ENCODE results near the gene TBC1D2. TPM values are rescaled to one million over a fixed set of nuclear protein-coding genes. Genes with fewer than 3 reads are reported as not detected.
"Not testable (repeated sequence)": the region's sequence is repeated elsewhere in the genome, so short reads cannot be mapped to it uniquely, and the experiment has no call there.

The TBC1D2 gene
- polyA plus RNA-seq, 2 of the 4 experiments (the other 2 are of a cell fraction): 3.3 to 7.3 TPM

DNA sequence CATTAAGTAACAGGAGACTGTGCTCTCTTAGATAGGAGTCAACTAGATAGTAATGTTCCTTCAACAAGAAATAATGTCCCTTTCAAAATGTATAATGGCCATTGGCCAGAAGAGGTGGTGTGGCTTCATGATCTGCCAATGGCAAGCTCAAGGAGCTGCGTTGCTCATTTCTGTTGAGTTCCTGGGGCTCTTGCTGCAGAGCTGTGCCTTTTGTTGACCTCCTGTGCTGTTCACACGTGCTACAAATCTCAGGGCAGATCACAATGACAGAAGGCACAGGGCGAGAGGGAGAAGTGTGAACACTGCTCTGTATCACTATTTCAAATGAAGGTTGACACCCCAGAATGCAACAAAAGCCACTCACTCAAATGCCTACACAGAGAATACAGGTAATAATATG, 16.0 kb upstream of the TBC1D2 start:
- Histone ChIP-seq H3K4me3 (no peak overlapping the region), H3K4me1 (no peaks in the 10 kb centered on the region), H3K27ac (no peak overlapping the region), H3K9me3 (no peaks in the 10 kb centered on the region), H3K4me2 (no peak overlapping the region)
- TF ChIP-seq, protein P1, sequence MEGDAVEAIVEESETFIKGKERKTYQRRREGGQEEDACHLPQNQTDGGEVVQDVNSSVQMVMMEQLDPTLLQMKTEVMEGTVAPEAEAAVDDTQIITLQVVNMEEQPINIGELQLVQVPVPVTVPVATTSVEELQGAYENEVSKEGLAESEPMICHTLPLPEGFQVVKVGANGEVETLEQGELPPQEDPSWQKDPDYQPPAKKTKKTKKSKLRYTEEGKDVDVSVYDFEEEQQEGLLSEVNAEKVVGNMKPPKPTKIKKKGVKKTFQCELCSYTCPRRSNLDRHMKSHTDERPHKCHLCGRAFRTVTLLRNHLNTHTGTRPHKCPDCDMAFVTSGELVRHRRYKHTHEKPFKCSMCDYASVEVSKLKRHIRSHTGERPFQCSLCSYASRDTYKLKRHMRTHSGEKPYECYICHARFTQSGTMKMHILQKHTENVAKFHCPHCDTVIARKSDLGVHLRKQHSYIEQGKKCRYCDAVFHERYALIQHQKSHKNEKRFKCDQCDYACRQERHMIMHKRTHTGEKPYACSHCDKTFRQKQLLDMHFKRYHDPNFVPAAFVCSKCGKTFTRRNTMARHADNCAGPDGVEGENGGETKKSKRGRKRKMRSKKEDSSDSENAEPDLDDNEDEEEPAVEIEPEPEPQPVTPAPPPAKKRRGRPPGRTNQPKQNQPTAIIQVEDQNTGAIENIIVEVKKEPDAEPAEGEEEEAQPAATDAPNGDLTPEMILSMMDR (IDR thresholded peaks at IDR 0.05): no peak
- no peak for TF ChIP-seq FOXS1 (CRISPR knock-in tag; IDR thresholded peaks at IDR 0.05)
- TF ChIP-seq POLR2A (IDR thresholded peaks at IDR 0.05; ENCODE audit: low read length): no peak
- TF ChIP-seq, protein P2, sequence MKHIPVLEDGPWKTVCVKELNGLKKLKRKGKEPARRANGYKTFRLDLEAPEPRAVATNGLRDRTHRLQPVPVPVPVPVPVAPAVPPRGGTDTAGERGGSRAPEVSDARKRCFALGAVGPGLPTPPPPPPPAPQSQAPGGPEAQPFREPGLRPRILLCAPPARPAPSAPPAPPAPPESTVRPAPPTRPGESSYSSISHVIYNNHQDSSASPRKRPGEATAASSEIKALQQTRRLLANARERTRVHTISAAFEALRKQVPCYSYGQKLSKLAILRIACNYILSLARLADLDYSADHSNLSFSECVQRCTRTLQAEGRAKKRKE (CRISPR knock-in tag; IDR thresholded peaks at IDR 0.05; ENCODE audit: low read depth): no peak
- no peak for TF ChIP-seq RFX5 (IDR thresholded peaks at IDR 0.05)
- TF ChIP-seq, protein P3, sequence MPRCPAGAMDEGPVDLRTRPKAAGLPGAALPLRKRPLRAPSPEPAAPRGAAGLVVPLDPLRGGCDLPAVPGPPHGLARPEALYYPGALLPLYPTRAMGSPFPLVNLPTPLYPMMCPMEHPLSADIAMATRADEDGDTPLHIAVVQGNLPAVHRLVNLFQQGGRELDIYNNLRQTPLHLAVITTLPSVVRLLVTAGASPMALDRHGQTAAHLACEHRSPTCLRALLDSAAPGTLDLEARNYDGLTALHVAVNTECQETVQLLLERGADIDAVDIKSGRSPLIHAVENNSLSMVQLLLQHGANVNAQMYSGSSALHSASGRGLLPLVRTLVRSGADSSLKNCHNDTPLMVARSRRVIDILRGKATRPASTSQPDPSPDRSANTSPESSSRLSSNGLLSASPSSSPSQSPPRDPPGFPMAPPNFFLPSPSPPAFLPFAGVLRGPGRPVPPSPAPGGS (IDR thresholded peaks at IDR 0.05): no peak
- WGBS (ENCODE audit: missing lambda C conversion rate): 28% methylated on average over 3 of the region's 3 CpGs
- DNase-seq (ENCODE audit: low read depth in 1 of 2, low spot score in 1 of 2): no peak
- POLR2A ChIA-PET: no interaction called here
- ATAC-seq: no peak; a peak in 1 of 6 replicates
- CTCF ChIA-PET: interaction anchor here (0.6 to 1.0 kb wide), 2 partner anchors 12 to 181 kb away, joined by 3 read pairs; no protein-coding TSS in a partner anchor
- FAIRE-seq: no peak

DNA sequence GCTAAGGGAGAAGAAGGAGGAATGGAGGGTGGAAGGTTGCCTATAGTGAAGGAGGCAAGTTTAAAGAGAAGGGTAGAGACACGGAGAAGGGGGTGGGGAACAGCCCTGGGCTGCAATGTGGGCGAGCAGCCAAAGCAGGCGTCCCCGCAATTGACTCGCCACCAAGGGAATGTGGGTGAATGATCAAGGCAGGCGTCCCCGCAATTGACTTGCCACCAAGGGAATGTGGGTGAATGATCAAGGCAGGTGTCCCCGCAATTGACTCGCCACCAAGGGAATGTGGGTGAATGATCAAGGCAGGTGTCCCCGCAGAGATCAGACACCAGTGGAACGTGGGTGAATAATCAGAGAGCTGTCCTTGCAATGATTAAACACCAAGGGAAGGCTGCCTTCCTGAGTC, 14.8 kb upstream of the TBC1D2 start:
- H3K4me3 ChIP-seq; H3K4me1 ChIP-seq; POLR2A ChIA-PET; ATAC-seq; FAIRE-seq; DNase-seq (ENCODE audit: low read depth in 1 of 2, low spot score in 1 of 2); H3K4me2 ChIP-seq; H3K9me3 ChIP-seq; H3K27ac ChIP-seq; CTCF ChIA-PET: not testable (repeated sequence)
- 60% methylated on average over 11 of the region's 11 CpGs for WGBS (ENCODE audit: missing lambda C conversion rate)

DNA sequence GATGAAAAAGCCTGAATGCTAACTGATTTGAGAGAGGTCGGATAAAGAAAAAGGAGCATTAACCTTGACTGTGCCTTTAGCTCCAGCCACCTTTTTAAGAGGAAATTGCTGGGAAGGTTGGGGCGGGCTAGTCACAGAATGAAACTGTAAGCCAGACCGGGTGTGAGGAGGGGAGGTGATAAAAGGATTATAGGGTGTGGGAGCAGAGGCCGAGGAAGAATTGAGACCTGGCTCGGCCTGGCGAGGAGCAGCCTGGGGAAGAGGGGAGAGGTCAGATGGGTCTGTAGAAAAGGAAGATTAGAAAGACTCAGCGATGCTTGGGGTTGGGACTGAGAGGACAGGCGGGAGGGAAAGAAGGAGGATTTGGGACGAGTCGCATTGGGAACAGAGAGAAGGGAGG, 14.2 kb upstream of the TBC1D2 start:
- CTCF ChIA-PET; DNase-seq (ENCODE audit: low read depth in 1 of 2, low spot score in 1 of 2); POLR2A ChIA-PET; H3K4me1 ChIP-seq; H3K4me2 ChIP-seq; ATAC-seq; H3K27ac ChIP-seq; FAIRE-seq; H3K4me3 ChIP-seq; H3K9me3 ChIP-seq: not testable (repeated sequence)
- WGBS (ENCODE audit: missing lambda C conversion rate): 77% methylated on average over 10 of the region's 10 CpGs

DNA sequence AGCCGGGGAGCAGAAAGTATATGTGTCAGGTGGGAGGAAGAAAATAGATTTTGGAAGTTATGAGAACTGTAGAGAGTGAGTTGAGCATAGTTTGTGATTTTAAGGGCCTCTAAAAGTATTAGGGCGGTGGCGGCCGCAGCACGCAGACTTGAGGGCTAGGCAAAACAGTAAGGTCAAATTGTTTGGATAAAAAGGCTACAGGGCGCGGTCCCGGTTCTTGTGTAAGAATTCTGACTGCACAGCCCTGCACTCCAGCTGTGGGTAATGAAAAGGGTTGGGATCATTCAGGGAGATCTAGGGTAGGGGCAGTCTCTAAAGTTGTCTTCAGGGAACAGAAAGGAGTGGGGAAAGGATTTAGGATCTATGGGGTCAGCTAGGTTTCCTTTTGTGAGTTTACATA, 12.1 kb upstream of the TBC1D2 start:
- H3K27ac ChIP-seq, ATAC-seq: not testable (repeated sequence)
- WGBS (ENCODE audit: missing lambda C conversion rate): 92% methylated on average over 8 of the region's 8 CpGs

DNA sequence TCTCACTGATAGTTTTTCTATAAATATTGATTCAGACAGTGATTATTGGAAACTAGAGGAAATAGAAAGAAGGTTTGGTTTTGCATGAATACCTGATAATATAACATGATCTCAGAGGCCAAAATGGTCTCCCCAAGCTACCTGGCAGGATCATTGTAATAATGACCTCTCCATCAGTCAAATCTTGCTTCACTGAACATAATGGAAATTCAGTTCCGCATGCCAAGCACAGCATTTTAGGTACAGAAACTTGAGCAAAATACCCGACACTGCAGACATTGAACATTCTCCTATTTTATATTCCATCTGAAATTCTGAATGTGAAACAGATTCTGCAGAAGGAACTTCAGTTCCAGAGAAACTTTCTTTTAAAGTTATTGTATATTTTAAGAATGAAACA, 9.1 kb upstream of the TBC1D2 start:
- FAIRE-seq: no peak
- Histone ChIP-seq H3K4me3 (no peak overlapping the region), H3K27ac (no peak overlapping the region), H3K9me3 (no peaks in the 10 kb centered on the region), H3K4me2 (no peak overlapping the region), H3K4me1 (no peaks in the 10 kb centered on the region)
- no peak for ATAC-seq
- ChIA-PET POLR2A (no interaction called here), CTCF (interaction anchor here (0.7 to 4.9 kb wide), 42 partner anchors 9 to 442 kb away, joined by 3 to 127 read pairs (median 5); partner anchors contain the start of genes CORO2A, NANS, TBC1D2 and TRIM14)
- TF ChIP-seq RARB (CRISPR knock-in tag; IDR thresholded peaks at IDR 0.05) (no peak), FOXS1 (CRISPR knock-in tag; IDR thresholded peaks at IDR 0.05) (no peak), JUNB (IDR thresholded peaks at IDR 0.05) (no peak), RAD21 (conservative IDR thresholded peaks at IDR 0.05 in 1 of 2, IDR thresholded peaks at IDR 0.05 in 1 of 2) (no peak), MYC (IDR thresholded peaks at IDR 0.05; ENCODE audit: borderline replicate concordance, low read length) (no peak), POLR2AphosphoS2 (conservative IDR thresholded peaks at IDR 0.05; ENCODE audit: low read length) (no peak), GATA3 (IDR thresholded peaks at IDR 0.05; ENCODE audit: borderline replicate concordance) (no peak), NFE2L2 (conservative IDR thresholded peaks at IDR 0.05; ENCODE audit: low read length) (no peak)
- TF ChIP-seq, protein P4, sequence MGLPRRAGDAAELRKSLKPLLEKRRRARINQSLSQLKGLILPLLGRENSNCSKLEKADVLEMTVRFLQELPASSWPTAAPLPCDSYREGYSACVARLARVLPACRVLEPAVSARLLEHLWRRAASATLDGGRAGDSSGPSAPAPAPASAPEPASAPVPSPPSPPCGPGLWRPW (IDR thresholded peaks at IDR 0.05): no peak
- TF ChIP-seq, protein P5, sequence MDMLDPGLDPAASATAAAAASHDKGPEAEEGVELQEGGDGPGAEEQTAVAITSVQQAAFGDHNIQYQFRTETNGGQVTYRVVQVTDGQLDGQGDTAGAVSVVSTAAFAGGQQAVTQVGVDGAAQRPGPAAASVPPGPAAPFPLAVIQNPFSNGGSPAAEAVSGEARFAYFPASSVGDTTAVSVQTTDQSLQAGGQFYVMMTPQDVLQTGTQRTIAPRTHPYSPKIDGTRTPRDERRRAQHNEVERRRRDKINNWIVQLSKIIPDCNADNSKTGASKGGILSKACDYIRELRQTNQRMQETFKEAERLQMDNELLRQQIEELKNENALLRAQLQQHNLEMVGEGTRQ (IDR thresholded peaks at IDR 0.05): no peak
- TF ChIP-seq, protein P2 (CRISPR knock-in tag; IDR thresholded peaks at IDR 0.05; ENCODE audit: low read depth): no peak
- no peak for DNase-seq (ENCODE audit: low read depth in 1 of 2, low spot score in 1 of 2)
- 48% methylated on average over 2 of the region's 2 CpGs for WGBS (ENCODE audit: missing lambda C conversion rate)

More for the DNA sequence above, 12.1 kb upstream of the TBC1D2 start:
- FAIRE-seq; DNase-seq (ENCODE audit: low read depth in 1 of 2, low spot score in 1 of 2); H3K4me3 ChIP-seq; H3K9me3 ChIP-seq; H3K4me2 ChIP-seq; POLR2A ChIA-PET; CTCF ChIA-PET; H3K4me1 ChIP-seq: not testable (repeated sequence)

Data from A549 (cell line).